ENCODE data around the gene AIRE.

AIRE gene

DNA sequence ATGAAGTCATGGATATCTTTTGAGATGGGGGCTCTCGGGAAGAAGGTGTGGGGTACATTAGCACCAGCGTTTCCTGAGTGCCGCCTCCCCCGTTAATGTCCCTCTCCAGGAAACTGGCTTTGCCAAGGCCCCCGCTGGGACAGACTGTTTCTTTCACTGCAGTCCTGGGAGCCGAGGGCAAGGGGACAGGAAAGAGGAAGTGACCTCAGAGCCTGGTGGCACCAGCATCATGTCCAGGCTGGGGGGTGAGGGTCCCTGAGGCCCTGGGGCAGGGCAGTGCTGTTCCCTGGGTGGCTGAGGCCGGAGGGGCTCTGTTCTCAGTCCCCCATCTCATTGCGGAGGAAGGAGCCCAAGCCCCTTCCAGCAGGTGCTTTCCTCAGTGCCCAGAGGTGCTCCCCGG is 20.0 kb downstream of the AIRE start:
- DNase-seq: no peak

DNA sequence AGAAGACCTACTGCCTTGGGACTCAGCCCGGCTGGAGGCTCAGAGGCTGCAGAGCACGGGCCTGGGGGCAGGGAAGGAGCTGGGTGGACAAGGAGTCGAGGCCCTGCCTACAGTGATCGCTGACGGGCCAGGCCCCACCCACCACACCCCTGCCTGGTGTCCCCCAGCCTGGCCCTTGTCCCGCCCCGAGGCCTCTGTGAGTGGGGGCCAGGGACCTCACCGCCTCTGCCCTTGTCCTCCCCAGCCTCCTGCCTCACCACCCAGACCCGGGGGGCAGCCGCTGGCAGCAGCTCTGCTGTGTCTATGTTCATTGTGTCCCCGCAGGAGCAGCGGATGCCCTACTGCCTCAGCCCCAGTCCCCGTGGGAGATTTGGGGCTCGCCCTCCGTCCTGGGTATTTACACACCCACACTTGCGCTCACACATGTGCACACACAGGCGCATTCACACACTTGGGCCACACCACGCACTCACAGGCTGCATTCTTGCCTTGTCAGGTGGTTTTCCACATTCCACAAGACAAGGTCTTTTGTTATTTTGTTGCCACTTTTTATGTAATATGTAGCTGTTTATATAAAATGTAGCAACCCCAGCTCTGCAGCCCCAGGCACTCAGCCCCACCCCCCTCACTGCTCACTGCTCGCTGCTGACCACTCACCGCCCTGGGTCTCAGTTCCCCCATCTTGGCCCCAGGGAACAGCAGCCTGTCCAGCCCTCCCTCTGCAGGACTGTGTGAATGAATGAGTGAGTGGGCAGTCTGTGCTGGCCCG is 21.4 kb downstream of the AIRE start:
- no peak for DNase-seq

GRCh38 chr21:44310628-44311507 is 25.2 kb downstream of the AIRE start:
- no peak for DNase-seq

- no peak for DNase-seq
Observed at GRCh38 chr21:44312089-44312488, 26.4 kb downstream of the AIRE start.

- no peak for DNase-seq
Observed at GRCh38 chr21:44312716-44313115, 27.0 kb downstream of the AIRE start.

- DNase-seq: no peak
Observed at GRCh38 chr21:44313451-44313850, 27.8 kb downstream of the AIRE start.

DNA sequence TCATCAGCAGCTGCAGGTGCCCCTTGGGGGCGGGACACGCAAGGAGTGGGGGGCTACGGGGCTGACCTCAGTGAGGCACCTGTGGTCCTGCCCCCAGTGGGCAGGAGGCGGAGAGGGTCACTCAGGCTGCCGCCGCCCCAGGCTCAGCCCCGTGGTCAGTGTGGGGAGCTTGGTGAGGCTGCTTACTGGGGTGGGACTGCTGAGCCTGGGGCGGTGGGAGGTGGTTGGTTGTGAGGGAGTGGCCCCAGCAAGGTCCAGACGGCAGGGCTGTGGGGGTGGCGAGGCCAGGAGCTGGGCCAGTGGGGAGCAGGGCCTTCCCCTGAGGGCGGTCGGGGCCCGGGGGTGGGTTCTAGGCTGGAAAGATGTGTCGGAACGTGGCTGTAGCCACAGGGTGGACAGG is 28.5 kb downstream of the AIRE start:
- DNase-seq: no peak

- DNase-seq: no peak
Observed at GRCh38 chr21:44314561-44314960, 28.9 kb downstream of the AIRE start.

GRCh38 chr21:44315691-44316203 is 30.1 kb downstream of the AIRE start:
- DNase-seq: no peak

- no peak for DNase-seq
Observed at GRCh38 chr21:44316277-44316900, 30.7 kb downstream of the AIRE start.

- DNase-seq: no peak
Observed at GRCh38 chr21:44317241-44317782, 31.6 kb downstream of the AIRE start.

DNA sequence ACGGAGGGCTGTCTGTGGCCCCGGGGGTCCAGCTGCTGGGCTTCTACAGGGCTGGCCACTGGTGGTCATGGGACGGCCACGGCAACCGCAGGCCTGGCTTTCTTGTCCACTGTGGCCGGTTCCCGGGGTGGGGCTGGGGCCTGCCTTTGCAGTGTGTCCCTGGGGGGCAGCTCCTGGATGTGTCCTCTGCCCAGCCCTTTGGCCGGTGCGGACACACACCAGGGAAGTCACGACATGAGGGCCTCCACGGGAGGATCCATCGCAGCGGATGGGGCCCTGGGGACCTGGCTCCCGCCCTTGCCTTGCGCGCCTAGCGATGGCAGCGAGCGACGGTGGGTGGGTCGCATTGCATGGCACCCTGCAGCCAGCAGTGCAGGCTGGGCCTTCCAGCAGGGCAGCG is 32.2 kb downstream of the AIRE start:
- DNase-seq: no peak

- no peak for DNase-seq
Observed at GRCh38 chr21:44318489-44319285, 33.0 kb downstream of the AIRE start.

DNA sequence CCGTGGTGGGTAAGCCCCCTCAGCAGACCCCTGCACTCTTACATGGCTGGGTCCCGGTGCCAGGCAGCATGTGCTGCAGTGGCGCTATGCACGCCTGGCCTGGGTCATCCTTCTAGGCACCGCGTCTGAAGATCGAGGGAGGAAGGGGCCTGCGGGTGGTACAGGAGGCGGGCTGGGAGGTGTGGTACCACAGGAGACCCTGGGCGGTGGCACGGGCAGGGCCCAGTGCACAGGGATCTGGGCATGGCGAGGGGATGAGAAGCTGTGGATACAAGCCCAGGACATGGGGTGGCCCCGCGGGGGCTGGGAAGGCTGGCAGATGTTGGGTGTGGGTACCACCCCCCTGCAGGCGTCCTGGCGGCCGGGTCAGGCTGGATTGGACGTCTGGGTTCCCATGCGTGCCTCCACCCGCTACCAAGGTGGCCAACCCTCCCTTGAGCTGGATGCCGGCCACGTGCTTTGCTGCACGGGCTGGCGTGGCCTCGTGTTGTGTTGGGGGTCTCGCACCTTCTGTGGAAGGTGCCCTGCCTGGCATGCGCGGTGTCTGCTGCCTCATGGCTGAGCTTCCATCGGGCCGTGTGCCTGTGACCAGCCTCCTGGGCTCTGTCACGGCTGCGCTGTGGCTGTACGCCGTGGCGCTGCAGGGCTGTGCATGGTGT is 33.9 kb downstream of the AIRE start:
- DNase-seq: no peak

DNA sequence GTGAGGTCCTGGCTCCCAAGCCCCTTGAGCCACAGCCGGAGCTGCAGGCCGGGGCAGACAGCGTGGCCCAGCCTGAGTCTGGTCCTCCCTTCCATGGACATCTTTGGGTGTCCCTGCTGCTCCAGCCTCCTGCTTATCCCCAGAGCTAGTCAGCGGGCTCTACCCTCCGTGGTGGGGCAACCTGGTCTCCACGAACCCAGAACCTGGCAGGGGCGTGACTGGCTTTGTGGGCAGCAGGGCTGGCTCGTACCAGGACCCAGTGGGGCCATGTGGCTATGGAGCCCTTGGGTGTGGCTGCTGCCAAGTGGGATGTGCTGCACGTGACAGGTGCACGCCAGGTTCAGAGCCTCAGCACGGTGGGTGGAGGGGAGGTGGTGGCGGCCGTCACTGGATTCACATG is 35.2 kb downstream of the AIRE start:
- DNase-seq: no peak

DNA sequence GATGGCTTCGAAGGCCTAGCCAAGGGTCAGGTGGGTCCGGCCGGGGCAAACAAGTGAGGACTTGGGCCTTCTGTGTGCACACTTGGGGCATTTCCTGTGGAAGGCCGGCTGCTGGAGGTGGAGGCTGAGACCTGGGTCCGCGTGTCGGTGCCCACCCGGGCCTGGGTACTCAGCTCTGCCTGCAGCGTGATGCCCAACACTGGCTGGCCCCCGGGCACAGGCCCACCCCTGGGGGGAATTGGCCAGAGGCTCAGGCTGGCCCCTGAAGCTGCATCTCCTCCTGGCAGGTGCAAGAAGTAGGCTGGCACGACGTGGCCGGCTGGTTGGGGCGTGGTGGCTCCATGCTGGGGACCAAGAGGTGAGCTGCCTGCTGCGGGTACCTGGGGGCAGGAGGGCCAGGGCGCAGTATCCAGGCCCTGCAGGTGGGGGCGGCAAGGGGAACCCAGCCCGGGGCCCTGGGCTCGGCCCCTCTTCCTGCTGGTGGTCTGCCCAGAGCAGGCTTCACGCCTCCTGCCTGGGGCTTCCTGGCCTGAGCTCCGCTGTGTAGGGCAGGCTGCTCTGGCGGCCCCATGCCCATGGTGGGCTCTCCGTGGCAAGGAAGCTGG is 36.3 kb downstream of the AIRE start:
- no peak for DNase-seq

GRCh38 chr21:44322621-44323325 is 37.1 kb downstream of the AIRE start:
- no peak for DNase-seq

DNA sequence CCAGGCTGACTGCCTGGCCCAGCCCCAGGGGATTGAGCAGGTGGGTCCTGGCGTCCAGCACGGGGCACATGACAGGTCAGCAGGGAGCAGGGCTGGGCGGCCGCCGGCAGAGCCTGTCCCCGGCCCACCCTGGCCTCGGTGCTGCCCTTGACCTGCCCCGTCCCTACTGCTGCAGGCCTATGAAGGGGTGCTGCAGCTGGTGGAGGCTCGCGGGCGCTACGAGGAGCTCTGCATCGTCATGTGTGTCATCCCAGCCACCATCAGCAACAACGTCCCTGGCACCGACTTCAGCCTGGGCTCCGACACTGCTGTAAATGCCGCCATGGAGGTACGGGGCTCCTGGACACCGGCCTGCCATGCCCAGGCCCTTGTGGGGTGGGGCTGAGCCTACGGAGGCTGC is 37.9 kb downstream of the AIRE start:
- DNase-seq: no peak

DNA sequence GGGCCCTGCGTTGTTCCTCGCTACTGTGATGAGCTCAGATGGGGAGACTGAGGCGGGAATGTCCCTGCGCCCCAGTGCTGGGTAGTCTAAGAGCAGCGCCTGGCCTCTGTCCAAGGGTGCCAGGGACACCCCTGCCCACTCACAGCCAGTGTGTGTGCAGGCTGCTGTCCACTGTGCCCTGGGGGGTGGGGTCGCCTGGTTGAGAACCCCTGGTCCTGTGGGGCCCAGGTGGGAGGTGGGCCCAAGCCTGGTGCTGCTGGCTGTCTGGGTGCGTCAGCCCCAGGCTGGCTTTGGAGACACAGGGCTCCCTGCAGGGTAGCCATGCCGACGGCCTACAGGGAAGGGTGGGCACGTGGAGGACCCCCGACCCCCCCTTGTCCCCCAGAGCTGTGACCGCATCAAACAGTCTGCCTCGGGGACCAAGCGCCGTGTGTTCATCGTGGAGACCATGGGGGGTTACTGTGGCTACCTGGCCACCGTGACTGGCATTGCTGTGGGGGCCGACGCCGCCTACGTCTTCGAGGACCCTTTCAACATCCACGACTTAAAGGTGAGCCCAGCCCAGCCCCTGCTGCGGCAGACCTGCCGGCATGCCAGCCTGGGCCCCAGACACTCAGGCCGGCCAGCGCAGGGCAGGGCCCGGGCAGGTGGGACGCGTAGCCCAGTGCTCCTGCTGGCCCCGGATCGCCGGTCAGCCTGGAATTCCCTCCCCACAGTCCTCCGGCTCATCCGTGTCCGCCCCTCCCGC is 38.6 kb downstream of the AIRE start:
- no peak for DNase-seq

- no peak for DNase-seq
Observed at GRCh38 chr21:44324854-44325107, 39.1 kb downstream of the AIRE start.

Measured in fibroblast of skin of right biceps (primary cell).